Measurements from ENCODE around the gene KCNQ1.

DNA sequence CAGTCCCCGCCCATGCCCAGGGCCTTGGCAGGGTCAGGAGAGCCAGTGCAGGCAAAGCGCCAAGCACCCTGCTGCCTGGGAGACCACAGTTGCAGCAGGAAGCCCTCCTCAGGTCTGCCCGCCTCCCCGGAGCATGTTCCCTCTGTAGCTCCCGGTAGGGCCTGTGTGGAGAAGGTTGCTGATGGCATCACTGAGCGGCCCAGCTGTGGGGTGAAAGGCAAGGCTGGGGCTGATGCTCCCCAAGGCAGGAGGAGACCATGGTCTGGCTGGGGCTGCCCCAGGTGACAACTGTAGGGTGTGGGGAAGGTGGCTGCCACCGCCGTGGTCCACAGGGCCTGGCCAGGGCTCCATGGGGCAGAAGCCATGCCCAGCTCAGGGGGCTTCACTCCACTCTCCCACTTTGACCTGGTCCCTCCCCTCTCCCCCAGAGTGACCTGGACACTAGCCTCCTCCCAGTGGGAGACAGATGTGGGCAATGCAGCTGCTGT, 387.8 kb downstream of the KCNQ1 start:
- TF ChIP-seq, protein P1, sequence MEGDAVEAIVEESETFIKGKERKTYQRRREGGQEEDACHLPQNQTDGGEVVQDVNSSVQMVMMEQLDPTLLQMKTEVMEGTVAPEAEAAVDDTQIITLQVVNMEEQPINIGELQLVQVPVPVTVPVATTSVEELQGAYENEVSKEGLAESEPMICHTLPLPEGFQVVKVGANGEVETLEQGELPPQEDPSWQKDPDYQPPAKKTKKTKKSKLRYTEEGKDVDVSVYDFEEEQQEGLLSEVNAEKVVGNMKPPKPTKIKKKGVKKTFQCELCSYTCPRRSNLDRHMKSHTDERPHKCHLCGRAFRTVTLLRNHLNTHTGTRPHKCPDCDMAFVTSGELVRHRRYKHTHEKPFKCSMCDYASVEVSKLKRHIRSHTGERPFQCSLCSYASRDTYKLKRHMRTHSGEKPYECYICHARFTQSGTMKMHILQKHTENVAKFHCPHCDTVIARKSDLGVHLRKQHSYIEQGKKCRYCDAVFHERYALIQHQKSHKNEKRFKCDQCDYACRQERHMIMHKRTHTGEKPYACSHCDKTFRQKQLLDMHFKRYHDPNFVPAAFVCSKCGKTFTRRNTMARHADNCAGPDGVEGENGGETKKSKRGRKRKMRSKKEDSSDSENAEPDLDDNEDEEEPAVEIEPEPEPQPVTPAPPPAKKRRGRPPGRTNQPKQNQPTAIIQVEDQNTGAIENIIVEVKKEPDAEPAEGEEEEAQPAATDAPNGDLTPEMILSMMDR (IDR thresholded peaks at IDR 0.05) = no peak
- TF ChIP-seq, protein P2, sequence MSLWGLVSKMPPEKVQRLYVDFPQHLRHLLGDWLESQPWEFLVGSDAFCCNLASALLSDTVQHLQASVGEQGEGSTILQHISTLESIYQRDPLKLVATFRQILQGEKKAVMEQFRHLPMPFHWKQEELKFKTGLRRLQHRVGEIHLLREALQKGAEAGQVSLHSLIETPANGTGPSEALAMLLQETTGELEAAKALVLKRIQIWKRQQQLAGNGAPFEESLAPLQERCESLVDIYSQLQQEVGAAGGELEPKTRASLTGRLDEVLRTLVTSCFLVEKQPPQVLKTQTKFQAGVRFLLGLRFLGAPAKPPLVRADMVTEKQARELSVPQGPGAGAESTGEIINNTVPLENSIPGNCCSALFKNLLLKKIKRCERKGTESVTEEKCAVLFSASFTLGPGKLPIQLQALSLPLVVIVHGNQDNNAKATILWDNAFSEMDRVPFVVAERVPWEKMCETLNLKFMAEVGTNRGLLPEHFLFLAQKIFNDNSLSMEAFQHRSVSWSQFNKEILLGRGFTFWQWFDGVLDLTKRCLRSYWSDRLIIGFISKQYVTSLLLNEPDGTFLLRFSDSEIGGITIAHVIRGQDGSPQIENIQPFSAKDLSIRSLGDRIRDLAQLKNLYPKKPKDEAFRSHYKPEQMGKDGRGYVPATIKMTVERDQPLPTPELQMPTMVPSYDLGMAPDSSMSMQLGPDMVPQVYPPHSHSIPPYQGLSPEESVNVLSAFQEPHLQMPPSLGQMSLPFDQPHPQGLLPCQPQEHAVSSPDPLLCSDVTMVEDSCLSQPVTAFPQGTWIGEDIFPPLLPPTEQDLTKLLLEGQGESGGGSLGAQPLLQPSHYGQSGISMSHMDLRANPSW (CRISPR knock-in tag; conservative IDR thresholded peaks at IDR 0.05; ENCODE audit: low read depth) = no peak
- TF ChIP-seq, protein P3, sequence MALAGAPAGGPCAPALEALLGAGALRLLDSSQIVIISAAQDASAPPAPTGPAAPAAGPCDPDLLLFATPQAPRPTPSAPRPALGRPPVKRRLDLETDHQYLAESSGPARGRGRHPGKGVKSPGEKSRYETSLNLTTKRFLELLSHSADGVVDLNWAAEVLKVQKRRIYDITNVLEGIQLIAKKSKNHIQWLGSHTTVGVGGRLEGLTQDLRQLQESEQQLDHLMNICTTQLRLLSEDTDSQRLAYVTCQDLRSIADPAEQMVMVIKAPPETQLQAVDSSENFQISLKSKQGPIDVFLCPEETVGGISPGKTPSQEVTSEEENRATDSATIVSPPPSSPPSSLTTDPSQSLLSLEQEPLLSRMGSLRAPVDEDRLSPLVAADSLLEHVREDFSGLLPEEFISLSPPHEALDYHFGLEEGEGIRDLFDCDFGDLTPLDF (CRISPR knock-in tag; IDR thresholded peaks at IDR 0.05) = no peak

Measured in WTC11 (cell line).